CD4-positive, CD25-positive, alpha-beta regulatory T cell (primary cell): Measurements from ENCODE around the gene PDE8A. TPM values are rescaled to one million over a fixed set of nuclear protein-coding genes. Genes with fewer than 3 reads are reported as not detected.

Source experiments
- ATAC-seq, 2 donors: fragments of 150-1000 bp; cut with Tn5 transposase; one replicate each; pipeline ENCODE4 v1.10.0; 2021; ENCODE audit warnings: low read depth in 2 of 2, moderate number of reproducible peaks in 2 of 2, moderate library complexity in 1 of 2
- DNase-seq, 3 donors: peaks; one replicate each; pipeline versions ENCODE4 v3.0.0 to v3.0.0-alpha.2; 2012 to 2022; ENCODE audit warnings: mixed read lengths in 1 of 3
- H3K27ac ChIP-seq: one replicate; pipeline ENCODE4 v1.7.0; 2013; ENCODE audit warnings: mild to moderate bottlenecking, low read length; ENCODE audit not compliant: insufficient read depth, poor library complexity, severe bottlenecking
- H3K27me3 ChIP-seq: one replicate; pipeline ENCODE4 v1.7.0; 2013; ENCODE audit warnings: low read length; ENCODE audit not compliant: control insufficient read depth, insufficient read depth
- H3K36me3 ChIP-seq: one replicate; pipeline ENCODE4 v1.7.0; 2013; ENCODE audit warnings: mild to moderate bottlenecking, low read length, moderate library complexity; ENCODE audit not compliant: control insufficient read depth, insufficient read depth
- H3K4me1 ChIP-seq: 2 replicates; pipeline ENCODE4 v1.7.0; 2013; ENCODE audit warnings: mild to moderate bottlenecking, low read length; ENCODE audit not compliant: insufficient read depth, control insufficient read depth, poor library complexity, severe bottlenecking
- H3K4me3 ChIP-seq: one replicate; pipeline ENCODE4 v1.7.0; 2013; ENCODE audit warnings: low read depth, mild to moderate bottlenecking, low read length, moderate library complexity
- H3K9me3 ChIP-seq, 2 experiments: 1 replicate in 1 of 2; 2 replicates in 1 of 2; pipeline ENCODE4 v1.7.0; 2013; ENCODE audit warnings: low read length in 2 of 2, mild to moderate bottlenecking in 1 of 2, moderate library complexity in 1 of 2; ENCODE audit not compliant: control insufficient read depth in 2 of 2
- H3K27ac Mint-ChIP-seq, 3 donors: one replicate each; pipeline ENCODE4 v1.8.0; 2020 to 2022; ENCODE audit warnings: mild to moderate bottlenecking in 3 of 3, mixed read lengths in 3 of 3, moderate library complexity in 2 of 3
- H3K27me3 Mint-ChIP-seq: one replicate; pipeline ENCODE4 v1.8.0; 2022; ENCODE audit warnings: mild to moderate bottlenecking, mixed read lengths
- H3K36me3 Mint-ChIP-seq: one replicate; pipeline ENCODE4 v1.8.0; 2020; ENCODE audit warnings: mixed read lengths
- H3K4me1 Mint-ChIP-seq, 4 donors: one replicate each; pipeline ENCODE4 v1.8.0; 2020 to 2022; ENCODE audit warnings: mixed read lengths in 4 of 4, mild to moderate bottlenecking in 1 of 4
- H3K4me3 Mint-ChIP-seq, 4 donors: one replicate each; pipeline ENCODE4 v1.8.0; 2020 to 2022; ENCODE audit warnings: mild to moderate bottlenecking in 4 of 4, mixed read lengths in 4 of 4, moderate library complexity in 3 of 4
- H3K9me3 Mint-ChIP-seq, 7 donors: one replicate each; pipeline ENCODE4 v1.8.0; 2020 to 2022; ENCODE audit warnings: mixed read lengths in 7 of 7, mild to moderate bottlenecking in 3 of 7, moderate library complexity in 2 of 7
- polyA plus RNA-seq, 4 donors: library from polyadenylated mRNA; unstranded; fragments of 300-500 nt; fragmentation: Illumina TruSeq; gene quantifications; one replicate each; pipeline ENCODE4 v1.2.3, GENCODE V29; 2021
- total RNA-seq: library from RNA; stranded (reverse); gene quantifications from one replicate; pipeline ENCODE4 v1.2.3, GENCODE V29; 2022

PDE8A gene
- total and polyA plus RNA-seq, 5 donors from 2014 or later, result 2.0 to 28.9 (median 4.8) TPM

- peak overlapping the region in 2 of 3 donors; percentile 79 to 89 for H3K27ac Mint-ChIP-seq
- H3K4me3 Mint-ChIP-seq, result peak overlapping the region in 2 of 4 donors; percentile 7 to 18
Observed at GRCh38 chr15:85033148-85033547, 51.5 kb downstream of the PDE8A start.

GRCh38 chr15:85034276-85034675, 52.6 kb downstream of the PDE8A start:
- Histone ChIP-seq H3K4me3 (no peak overlapping the region), H3K27me3 (no peaks in the 10 kb centered on the region), H3K27ac (no peak overlapping the region), H3K36me3 (no peaks in the 10 kb centered on the region), H3K4me1 (peaks cover 46% of the 10 kb centered on the region), H3K9me3 (no peaks in the 10 kb centered on the region)
- no peak for ATAC-seq
- Mint-ChIP-seq H3K27ac (no peak overlapping the region), H3K36me3 (no peaks in the 10 kb centered on the region), H3K9me3 (no peaks in the 10 kb centered on the region), H3K27me3 (no peaks in the 10 kb centered on the region), H3K4me1 (peaks cover 37 to 66% (median 52%) of the 10 kb centered on the region in 4 donors), H3K4me3 (no peak overlapping the region)
- DNase-seq, result no peak

More at GRCh38 chr15:85033148-85033547, 51.5 kb downstream of the PDE8A start:
- Histone ChIP-seq H3K36me3 (no peaks in the 10 kb centered on the region), H3K9me3 (no peaks in the 10 kb centered on the region), H3K4me3 (no peak overlapping the region), H3K27ac (peak overlapping the region; percentile 57), H3K27me3 (no peaks in the 10 kb centered on the region), H3K4me1 (peaks cover 46% of the 10 kb centered on the region)
- peaks cover 43 to 73% (median 58%) of the 10 kb centered on the region in 4 donors for H3K4me1 Mint-ChIP-seq
- no peaks in the 10 kb centered on the region for H3K9me3 Mint-ChIP-seq
- ATAC-seq (no peak), DNase-seq (no peak)
- no peaks in the 10 kb centered on the region for H3K27me3 Mint-ChIP-seq
- H3K36me3 Mint-ChIP-seq, result no peaks in the 10 kb centered on the region

DNA sequence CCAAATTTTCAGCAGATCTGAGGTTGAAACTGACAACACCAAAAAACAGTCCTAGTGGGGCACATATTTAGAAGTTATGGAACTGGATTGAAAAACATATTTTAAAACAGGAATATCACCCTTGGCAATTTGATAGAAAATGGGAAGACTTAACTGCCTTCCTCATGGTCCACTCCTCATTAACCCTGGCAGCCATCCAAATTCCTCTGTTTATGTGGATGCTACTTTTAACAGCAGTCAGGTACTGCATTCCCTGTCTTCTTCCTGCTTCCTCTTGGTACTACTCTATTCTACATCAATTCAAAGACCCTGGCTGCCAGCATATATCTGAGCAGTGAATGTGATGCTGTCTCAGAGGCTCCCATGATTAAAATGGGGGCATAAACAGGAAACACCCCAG, 54.3 kb downstream of the PDE8A start:
- DNase-seq (no peak), ATAC-seq (no peak)
- no peaks in the 10 kb centered on the region for H3K9me3 ChIP-seq
- Mint-ChIP-seq H3K27me3 (no peaks in the 10 kb centered on the region), H3K4me3 (no peak overlapping the region), H3K4me1 (peaks cover 21 to 55% (median 42%) of the 10 kb centered on the region in 4 donors), H3K36me3 (no peaks in the 10 kb centered on the region), H3K9me3 (no peaks in the 10 kb centered on the region), H3K27ac (peak overlapping the region in 2 of 3 donors; percentile 9 to 76)
- H3K27me3 ChIP-seq, result no peaks in the 10 kb centered on the region
- no peak overlapping the region for H3K27ac ChIP-seq
- peaks cover 30% of the 10 kb centered on the region for H3K4me1 ChIP-seq
- no peaks in the 10 kb centered on the region for H3K36me3 ChIP-seq
- no peak overlapping the region for H3K4me3 ChIP-seq

DNA sequence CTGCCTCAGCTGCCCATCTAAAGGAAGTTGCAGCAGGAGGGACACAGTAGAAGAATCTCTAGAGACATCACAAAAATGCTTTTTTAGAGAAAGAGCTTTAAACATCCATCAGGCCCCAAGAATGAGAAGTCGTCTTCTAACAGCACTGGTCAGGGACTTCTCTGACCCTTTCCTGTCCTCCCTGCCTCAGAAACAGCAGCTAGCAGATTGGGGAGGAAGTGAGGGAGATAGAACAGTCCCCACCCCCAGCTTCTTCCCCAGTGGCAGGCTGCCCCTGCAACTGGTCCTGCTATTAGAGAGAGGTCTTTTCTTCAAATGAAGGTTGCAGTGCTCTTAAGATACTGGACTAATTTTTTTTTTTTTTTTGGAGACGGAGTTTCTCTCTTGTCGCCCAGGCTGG, 55.1 kb downstream of the PDE8A start:
- Mint-ChIP-seq H3K27me3 (no peaks in the 10 kb centered on the region), H3K36me3 (no peaks in the 10 kb centered on the region), H3K4me1 (peaks cover 15 to 52% (median 36%) of the 10 kb centered on the region in 4 donors), H3K27ac (peak overlapping the region in 2 of 3 donors; percentile 9 to 76), H3K4me3 (no peak overlapping the region), H3K9me3 (no peaks in the 10 kb centered on the region)
- Histone ChIP-seq H3K4me3 (no peak overlapping the region), H3K27me3 (no peaks in the 10 kb centered on the region), H3K4me1 (peaks cover 25% of the 10 kb centered on the region), H3K9me3 (no peaks in the 10 kb centered on the region), H3K36me3 (no peaks in the 10 kb centered on the region), H3K27ac (no peak overlapping the region)
- DNase-seq (no peak), ATAC-seq (no peak)

- DNase-seq (no peak), ATAC-seq (no peak)
- peaks cover 10 to 47% (median 28%) of the 10 kb centered on the region in 4 donors for H3K4me1 Mint-ChIP-seq
- H3K4me1 ChIP-seq, result peaks cover 16% of the 10 kb centered on the region
- no peaks in the 10 kb centered on the region for H3K27me3 Mint-ChIP-seq
- no peaks in the 10 kb centered on the region for H3K9me3 Mint-ChIP-seq
- no peaks in the 10 kb centered on the region for H3K9me3 ChIP-seq
- H3K27ac Mint-ChIP-seq, result no peak overlapping the region
- H3K36me3 ChIP-seq, result no peaks in the 10 kb centered on the region
- H3K36me3 Mint-ChIP-seq, result no peaks in the 10 kb centered on the region
- H3K4me3 Mint-ChIP-seq, result no peak overlapping the region
- H3K27me3 ChIP-seq, result no peaks in the 10 kb centered on the region
- H3K27ac ChIP-seq, result no peak overlapping the region
- no peak overlapping the region for H3K4me3 ChIP-seq
Observed at GRCh38 chr15:85037641-85038040, 56.0 kb downstream of the PDE8A start.

GRCh38 chr15:85041230-85041629, 59.6 kb downstream of the PDE8A start:
- Mint-ChIP-seq H3K27ac (no peak overlapping the region), H3K36me3 (no peaks in the 10 kb centered on the region), H3K4me3 (no peak overlapping the region), H3K4me1 (peaks cover 4 to 42% (median 27%) of the 10 kb centered on the region in 4 donors), H3K27me3 (no peaks in the 10 kb centered on the region), H3K9me3 (no peaks in the 10 kb centered on the region)
- DNase-seq (no peak), ATAC-seq (no peak)
- Histone ChIP-seq H3K36me3 (no peaks in the 10 kb centered on the region), H3K4me1 (peaks cover 6% of the 10 kb centered on the region), H3K4me3 (no peak overlapping the region), H3K27me3 (no peaks in the 10 kb centered on the region), H3K9me3 (no peaks in the 10 kb centered on the region), H3K27ac (no peak overlapping the region)

DNA sequence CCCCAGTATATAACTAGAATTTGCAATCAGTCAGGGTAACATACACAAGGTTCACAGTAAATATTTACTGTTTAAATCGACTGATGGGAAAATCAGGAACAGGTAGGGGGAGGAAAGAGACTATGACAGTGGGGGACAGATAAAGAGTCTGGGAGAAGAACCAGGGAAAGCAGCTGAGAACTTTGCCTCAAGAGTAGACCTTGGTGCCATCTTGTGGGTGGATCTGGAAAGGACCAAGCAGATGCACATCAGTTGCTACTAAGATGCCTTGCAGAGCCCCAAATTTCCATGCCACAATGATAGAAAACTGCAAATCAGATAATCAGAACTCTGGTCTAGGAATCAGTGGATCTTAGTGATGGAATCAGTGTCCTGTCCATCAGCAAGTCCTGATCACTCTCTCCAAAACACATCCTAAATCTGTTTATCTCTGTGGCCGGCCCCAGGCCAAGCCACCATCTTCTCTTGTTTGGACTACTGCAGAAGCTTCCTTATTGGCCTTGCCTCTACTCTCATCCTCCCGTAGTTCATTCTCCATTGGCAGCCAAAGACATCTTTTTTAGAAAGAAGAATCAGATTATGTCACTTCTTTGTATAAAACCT, 62.7 kb downstream of the PDE8A start:
- H3K4me1 ChIP-seq, result no peaks in the 10 kb centered on the region
- ATAC-seq (peak; percentile 50 to 65), DNase-seq (peak; percentile 15 to 55 (median 47))
- no peak overlapping the region for H3K4me3 Mint-ChIP-seq
- H3K36me3 ChIP-seq, result no peaks in the 10 kb centered on the region
- H3K4me1 Mint-ChIP-seq, result peaks cover 0 to 34% (median 22%) of the 10 kb centered on the region in 4 donors
- H3K27me3 Mint-ChIP-seq, result no peaks in the 10 kb centered on the region
- no peak overlapping the region for H3K27ac ChIP-seq
- H3K9me3 Mint-ChIP-seq, result no peaks in the 10 kb centered on the region
- H3K4me3 ChIP-seq, result no peak overlapping the region
- H3K9me3 ChIP-seq, result no peaks in the 10 kb centered on the region
- no peaks in the 10 kb centered on the region for H3K27me3 ChIP-seq
- H3K27ac Mint-ChIP-seq, result no peak overlapping the region
- H3K36me3 Mint-ChIP-seq, result no peaks in the 10 kb centered on the region

- Histone ChIP-seq H3K36me3 (no peaks in the 10 kb centered on the region), H3K27me3 (no peaks in the 10 kb centered on the region), H3K9me3 (no peaks in the 10 kb centered on the region), H3K4me1 (no peaks in the 10 kb centered on the region), H3K4me3 (no peak overlapping the region), H3K27ac (no peak overlapping the region)
- no peak for DNase-seq
- H3K27ac Mint-ChIP-seq, result peak overlapping the region in 2 of 3 donors; percentile 51 to 58
- no peak for ATAC-seq
- H3K9me3 Mint-ChIP-seq, result no peaks in the 10 kb centered on the region
- no peaks in the 10 kb centered on the region for H3K27me3 Mint-ChIP-seq
- H3K4me1 Mint-ChIP-seq, result peaks cover 0 to 34% (median 19%) of the 10 kb centered on the region in 4 donors
- H3K36me3 Mint-ChIP-seq, result no peaks in the 10 kb centered on the region
- no peak overlapping the region for H3K4me3 Mint-ChIP-seq
Observed at GRCh38 chr15:85044894-85045293, 63.2 kb downstream of the PDE8A start.
